CD14-positive monocyte (primary cell): ENCODE measurements around the gene DNAAF1. TPM values are rescaled to one million over a fixed set of nuclear protein-coding genes. Genes with fewer than 3 reads are reported as not detected.

ENCODE experiments used
- DNase-seq, 3 donors: peaks; one replicate each; pipeline ENCODE4 v3.0.0-alpha.2; 2011 to 2022
- H2AFZ ChIP-seq: 2 replicates; pipeline ENCODE4 v1.6.0; 2012; ENCODE audit warnings: mild to moderate bottlenecking, low read depth, low read length, inconsistent platforms; ENCODE audit not compliant: insufficient read depth, poor library complexity, severe bottlenecking
- H3K27ac ChIP-seq, 2 donors: 1 replicate in 1 of 2; 2 replicates in 1 of 2; pipeline ENCODE4 v1.5.1; 2012 to 2013; ENCODE audit warnings: low read length in 2 of 2, control low read depth in 1 of 2, inconsistent platforms in 1 of 2, low read depth in 1 of 2, mild to moderate bottlenecking in 1 of 2
- H3K27me3 ChIP-seq, 2 donors: one replicate each; pipeline versions ENCODE4 v1.6.0 to v1.6.1; 2011 to 2013; ENCODE audit warnings: low read length in 2 of 2; ENCODE audit not compliant: control insufficient read depth in 2 of 2, insufficient read depth in 2 of 2
- H3K36me3 ChIP-seq, 2 donors: replicated peaks in 1 of 2; 1 replicate in 1 of 2; 2 replicates in 1 of 2; pipeline versions ENCODE4 v1.5.1 to v1.6.1; 2012 to 2013; ENCODE audit warnings: low read length in 2 of 2, control low read depth in 1 of 2, inconsistent platforms in 1 of 2, mild to moderate bottlenecking in 1 of 2; ENCODE audit not compliant: insufficient read depth in 2 of 2, control insufficient read depth in 1 of 2
- H3K4me1 ChIP-seq, 2 donors: 1 replicate in 1 of 2; 2 replicates in 1 of 2; pipeline versions ENCODE4 v1.5.1 to v1.6.1; 2012 to 2013; ENCODE audit warnings: low read length in 2 of 2, control low read depth in 1 of 2, inconsistent platforms in 1 of 2, mild to moderate bottlenecking in 1 of 2, moderate library complexity in 1 of 2; ENCODE audit not compliant: insufficient read depth in 2 of 2, control insufficient read depth in 1 of 2
- H3K4me2 ChIP-seq: replicated peaks from 2 replicates; pipeline ENCODE3; 2012; ENCODE audit warnings: low read length, moderate library complexity, mild to moderate bottlenecking; ENCODE audit not compliant: poor library complexity, severe bottlenecking; ENCODE audit errors: extremely low read depth
- H3K4me3 ChIP-seq, 3 experiments: fragments of 200-600 bp in 1 of 3; sonication (generic) in 1 of 3; replicated peaks in 1 of 3; 1 replicate in 2 of 3; 2 replicates in 1 of 3; pipeline ENCODE4 v1.5.1; 2011 to 2013; ENCODE audit warnings: low read length in 3 of 3, mild to moderate bottlenecking in 3 of 3, control low read depth in 2 of 3, low read depth in 2 of 3, inconsistent platforms in 1 of 3, moderate library complexity in 1 of 3
- H3K79me2 ChIP-seq: 2 replicates; pipeline ENCODE4 v1.6.0; 2012; ENCODE audit warnings: mild to moderate bottlenecking, control low read depth, inconsistent platforms, low read length, moderate library complexity; ENCODE audit not compliant: insufficient read depth
- H3K9ac ChIP-seq: 2 replicates; pipeline ENCODE4 v1.6.0; 2017; ENCODE audit warnings: low read length, mild to moderate bottlenecking; ENCODE audit not compliant: insufficient read depth, poor library complexity, severe bottlenecking
- H3K9me3 ChIP-seq, 2 donors: replicated peaks in 1 of 2; 1 replicate in 1 of 2; 2 replicates in 1 of 2; pipeline versions ENCODE4 v1.5.1 to v1.6.1; 2012 to 2013; ENCODE audit warnings: low read length in 2 of 2, control low read depth in 1 of 2; ENCODE audit not compliant: control insufficient read depth in 1 of 2, insufficient read depth in 1 of 2
- H4K20me1 ChIP-seq: 2 replicates; pipeline ENCODE4 v1.6.0; 2012; ENCODE audit warnings: mild to moderate bottlenecking, low read length, control low read depth, moderate library complexity; ENCODE audit not compliant: insufficient read depth
- H3K27ac Mint-ChIP-seq, 7 donors: one replicate each; pipeline ENCODE4 v1.8.0; 2020; ENCODE audit warnings: mild to moderate bottlenecking in 7 of 7, mixed read lengths in 7 of 7, moderate library complexity in 6 of 7, inconsistent platforms in 2 of 7
- H3K27me3 Mint-ChIP-seq, 3 donors: one replicate each; pipeline ENCODE4 v1.8.0; 2021 to 2022; ENCODE audit warnings: low read depth in 3 of 3, mild to moderate bottlenecking in 3 of 3, mixed read lengths in 3 of 3, moderate library complexity in 3 of 3, inconsistent platforms in 1 of 3
- H3K36me3 Mint-ChIP-seq, 2 donors: one replicate each; pipeline ENCODE4 v1.8.0; 2020; ENCODE audit warnings: mixed read lengths in 2 of 2, inconsistent platforms in 1 of 2, mild to moderate bottlenecking in 1 of 2
- H3K4me1 Mint-ChIP-seq: one replicate; pipeline ENCODE4 v1.8.0; 2020; ENCODE audit warnings: mild to moderate bottlenecking, mixed read lengths
- H3K4me3 Mint-ChIP-seq, 2 donors: one replicate each; pipeline ENCODE4 v1.8.0; 2020; ENCODE audit warnings: mild to moderate bottlenecking in 2 of 2, mixed read lengths in 2 of 2, moderate library complexity in 1 of 2
- H3K9me3 Mint-ChIP-seq, 7 donors: one replicate each; pipeline ENCODE4 v1.8.0; 2020 to 2022; ENCODE audit warnings: mixed read lengths in 7 of 7, mild to moderate bottlenecking in 6 of 7, moderate library complexity in 6 of 7, inconsistent platforms in 2 of 7
- CTCF ChIP-seq: fragments of 200-600 bp; IDR thresholded peaks from one replicate; pipeline ENCODE4 v1.8.0; 2022; ENCODE audit warnings: antibody characterized with exemption, mild to moderate bottlenecking
- WGBS: methylation state at CpG from one replicate; pipeline ENCODE4 v1.1.5; 2013; ENCODE audit warnings: missing lambda C conversion rate; ENCODE audit not compliant: insufficient coverage; 5-methylcytosine and 5-hydroxymethylcytosine counted together
- intact Hi-C, 2 donors: fragments of 100-400 bp; cut with micrococcal nuclease; formaldehyde crosslinking; loops; one replicate each; pipeline versions ENCODE4 v1.15.0 to v1.15.1; 2023
- polyA plus RNA-seq, 3 donors: library from polyadenylated mRNA; depleted of rRNA in 1 of 3; unstranded in 2 of 3; stranded (reverse) in 1 of 3; fragments of 300-500 nt in 2 of 3; fragments of >200 nt in 1 of 3; fragmentation: Illumina TruSeq in 2 of 3; gene quantifications; 1 replicate in 2 of 3; 2 replicates in 1 of 3; pipeline ENCODE4 v1.2.3, GENCODE V29; 2012 to 2021

DNAAF1 gene
- polyA plus RNA-seq, 3 donors = 0.23 to 14.6 TPM; not detected in 1

- Mint-ChIP-seq H3K9me3 (peaks cover 0 to 2% (median 0%) of the 10 kb centered on the region in 7 donors), H3K27ac (no peak overlapping the region), H3K4me3 (no peak overlapping the region), H3K36me3 (peaks cover 7 to 10% of the 10 kb centered on the region in 2 donors), H3K27me3 (peaks cover 2 to 11% (median 11%) of the 10 kb centered on the region in 3 donors), H3K4me1 (peaks cover 7% of the 10 kb centered on the region)
- no peak overlapping the region for H3K27ac ChIP-seq
- no peak for TF ChIP-seq CTCF
- H3K4me3 ChIP-seq = no peak overlapping the region
- intact Hi-C loops = loop anchor here in 1 of 2 donors (10.0 kb wide), 1 partner anchor 54 kb away; the partner anchor contains the start of gene ADAD2
- WGBS = 81% methylated on average over 9 of the region's 13 CpGs
- H3K36me3 ChIP-seq = no peaks in the 10 kb centered on the region
- H3K79me2 ChIP-seq = peaks cover 44% of the 10 kb centered on the region
- H3K4me2 ChIP-seq = no peak overlapping the region
- no peak overlapping the region for H3K9ac ChIP-seq
- H3K9me3 ChIP-seq = no peaks in the 10 kb centered on the region
- peaks cover 0 to 4% of the 10 kb centered on the region in 2 donors for H3K27me3 ChIP-seq
- H3K4me1 ChIP-seq = peaks cover 13 to 16% of the 10 kb centered on the region in 2 donors
- H4K20me1 ChIP-seq = peaks cover 2% of the 10 kb centered on the region
- H2AFZ ChIP-seq = no peak overlapping the region
- DNase-seq = no peak
Measured at GRCh38 chr16:84141143-84141670, 3.9 kb upstream of the DNAAF1 start.

GRCh38 chr16:84143081-84143480 lies 2.0 kb upstream of the DNAAF1 start:
- no peak overlapping the region for H3K9ac ChIP-seq
- peaks cover 28% of the 10 kb centered on the region for H3K79me2 ChIP-seq
- H3K4me2 ChIP-seq = no peak overlapping the region

More at GRCh38 chr16:84143081-84143480, 2.0 kb upstream of the DNAAF1 start:
- Histone ChIP-seq H3K27me3 (peaks cover 0 to 16% of the 10 kb centered on the region in 2 donors), H2AFZ (no peak overlapping the region), H3K27ac (no peak overlapping the region), H3K4me3 (no peak overlapping the region), H3K9me3 (no peaks in the 10 kb centered on the region), H3K36me3 (no peaks in the 10 kb centered on the region), H4K20me1 (no peaks in the 10 kb centered on the region), H3K4me1 (peaks cover 13 to 16% of the 10 kb centered on the region in 2 donors)
- Mint-ChIP-seq H3K9me3 (peaks cover 0 to 2% (median 0%) of the 10 kb centered on the region in 7 donors), H3K36me3 (peaks cover 2 to 7% of the 10 kb centered on the region in 2 donors), H3K27ac (no peak overlapping the region), H3K27me3 (peaks cover 7 to 25% (median 17%) of the 10 kb centered on the region in 3 donors), H3K4me1 (peaks cover 7% of the 10 kb centered on the region), H3K4me3 (no peak overlapping the region)
- 100% methylated on average over 1 of the region's 1 CpG for whole genome bisulfite sequencing
- DNase-seq = no peak
- no peak for TF ChIP-seq CTCF
- intact Hi-C loops = loop anchor here in 1 of 2 donors (10.0 kb wide), 1 partner anchor 52 kb away; the partner anchor contains the start of gene ADAD2
